Bladder microvascular endothelial cell (primary cell): Measurements from ENCODE around the gene SAPCD2. TPM values are rescaled to one million over a fixed set of nuclear protein-coding genes. Genes with fewer than 3 reads are reported as not detected.

ENCODE experiments used
- total RNA-seq: library from RNA; depleted of rRNA; stranded (reverse); fragments of >200 nt; gene quantifications from 2 replicates; pipeline ENCODE4 v1.2.3, GENCODE V29; 2014

The SAPCD2 gene, protein sequence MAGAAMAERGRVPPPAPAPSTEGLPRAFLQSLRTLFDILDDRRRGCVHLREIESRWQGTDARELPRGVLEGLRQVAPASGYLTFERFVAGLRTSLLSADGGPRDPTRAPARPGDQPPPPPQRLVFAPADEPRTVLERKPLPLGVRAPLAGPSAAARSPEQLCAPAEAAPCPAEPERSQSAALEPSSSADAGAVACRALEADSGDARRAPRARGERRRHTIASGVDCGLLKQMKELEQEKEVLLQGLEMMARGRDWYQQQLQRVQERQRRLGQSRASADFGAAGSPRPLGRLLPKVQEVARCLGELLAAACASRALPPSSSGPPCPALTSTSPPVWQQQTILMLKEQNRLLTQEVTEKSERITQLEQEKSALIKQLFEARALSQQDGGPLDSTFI
- 8.8 and 13.6 TPM in 2 replicates for total RNA-seq

DNA sequence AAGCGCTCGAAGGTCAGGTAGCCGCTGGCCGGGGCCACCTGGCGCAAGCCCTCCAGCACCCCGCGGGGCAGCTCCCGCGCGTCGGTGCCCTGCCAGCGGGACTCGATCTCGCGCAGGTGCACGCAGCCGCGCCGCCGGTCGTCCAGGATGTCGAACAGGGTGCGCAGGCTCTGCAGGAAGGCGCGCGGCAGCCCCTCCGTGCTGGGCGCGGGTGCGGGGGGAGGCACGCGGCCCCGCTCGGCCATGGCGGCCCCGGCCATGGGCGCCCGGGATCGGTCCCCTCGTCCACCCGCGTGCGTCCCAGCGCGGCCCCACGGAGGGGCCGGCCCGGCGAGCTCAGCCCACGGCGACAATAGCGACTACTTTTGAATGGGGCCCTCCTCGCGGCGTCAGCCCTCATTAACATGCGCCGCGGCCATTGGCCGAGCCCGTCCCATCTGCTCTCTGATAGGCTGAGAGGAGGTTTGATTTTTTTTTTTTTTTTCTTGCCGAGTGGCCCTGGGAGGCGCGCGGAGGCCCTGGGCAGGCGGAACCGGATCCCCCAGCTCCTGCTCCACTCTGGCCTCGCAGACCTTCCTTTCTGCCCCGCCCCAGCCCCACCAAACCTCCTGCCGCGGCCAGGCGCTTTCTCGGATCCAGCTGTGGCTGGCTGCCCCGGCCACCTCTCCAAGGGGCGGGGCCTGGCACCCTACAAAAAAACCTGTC, at the start of gene SAPCD2:
SAPCD2 (minus strand) TSS at position 357 of the 705 bp plus-strand sequence; CDS start at position 260, 97 bp downstream.

DNA sequence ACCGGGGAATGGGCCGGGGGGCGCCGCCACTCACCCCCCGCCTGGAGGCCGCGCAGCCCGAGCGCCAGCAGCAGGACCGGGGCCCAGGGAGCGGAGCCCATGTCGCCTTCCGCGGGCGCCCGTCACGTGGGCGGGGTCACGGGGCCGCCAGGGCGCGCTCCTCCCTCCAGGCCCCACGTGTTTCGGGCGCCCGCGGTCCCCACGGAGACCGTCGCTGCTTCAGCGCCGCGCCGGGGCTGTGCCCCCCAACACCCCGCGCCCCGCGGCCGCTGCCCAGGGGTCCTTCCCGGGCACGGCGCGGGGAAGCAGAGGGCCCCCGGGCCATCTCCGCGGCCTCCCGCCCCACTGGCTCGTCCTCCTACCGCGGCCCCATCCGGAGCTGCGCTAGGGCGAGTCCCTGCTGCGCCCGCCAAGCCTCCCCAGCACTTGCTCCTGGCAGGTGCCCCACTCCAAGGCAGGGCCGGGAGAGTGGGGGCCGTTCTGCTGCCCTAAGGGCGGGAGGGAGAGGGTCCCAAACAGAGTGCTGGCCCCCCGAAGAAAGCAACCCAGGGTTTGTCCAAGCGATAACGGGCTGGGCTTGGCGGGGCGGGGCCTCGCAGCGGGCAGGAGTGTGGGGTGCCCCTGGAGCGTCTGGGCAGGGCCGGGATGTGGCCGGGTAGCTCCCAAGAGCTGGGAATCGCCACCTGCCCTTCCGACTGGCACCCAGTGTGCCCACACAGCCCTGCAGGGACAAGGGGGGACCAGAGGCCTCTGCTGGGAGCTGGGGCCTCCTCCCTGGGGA, 44.4 kb upstream of the SAPCD2 start, which contains the start of gene DPP7:
DPP7 (minus strand) TSS at position 121 of the 781 bp plus-strand sequence; CDS start at position 101, 20 bp downstream.

DNA sequence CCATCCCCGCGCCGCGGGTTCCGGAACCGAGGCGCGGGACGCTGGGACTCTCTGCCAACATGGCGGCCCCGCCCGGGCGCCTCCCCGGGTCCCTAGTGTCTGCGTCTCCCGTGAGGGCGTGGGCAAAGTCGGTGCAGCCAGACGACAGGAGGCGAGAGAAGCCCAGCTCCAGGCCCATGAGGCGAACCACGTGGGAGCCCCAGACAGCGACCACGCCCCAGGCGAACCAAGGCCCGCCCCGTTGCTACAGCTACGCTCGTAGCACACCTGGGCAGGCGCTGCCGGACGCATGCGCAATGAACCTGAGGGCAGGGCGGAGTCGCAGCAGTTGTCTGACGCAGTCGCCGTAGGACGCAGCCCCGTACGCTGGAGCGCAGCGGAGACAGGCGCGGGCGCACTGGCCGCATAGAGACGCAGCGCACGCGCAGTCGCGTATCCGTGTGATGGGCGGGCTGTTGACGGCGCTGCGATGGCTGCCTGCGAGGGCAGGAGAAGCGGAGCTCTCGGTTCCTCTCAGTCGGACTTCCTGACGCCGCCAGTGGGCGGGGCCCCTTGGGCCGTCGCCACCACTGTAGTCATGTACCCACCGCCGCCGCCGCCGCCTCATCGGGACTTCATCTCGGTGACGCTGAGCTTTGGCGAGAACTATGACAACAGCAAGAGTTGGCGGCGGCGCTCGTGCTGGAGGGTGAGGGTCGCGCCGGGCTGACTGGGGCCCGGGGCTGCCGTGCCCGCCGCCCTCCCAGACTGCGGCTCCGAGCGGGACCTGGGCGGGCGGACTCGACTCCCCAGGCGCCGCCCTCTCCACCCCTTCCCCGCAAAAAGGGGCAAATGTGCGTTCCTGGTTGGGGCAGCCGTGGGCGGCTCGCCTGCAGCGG, 16.4 kb upstream of the SAPCD2 start, which contains the start of gene MAN1B1:
MAN1B1 (plus strand) TSS at position 455 of the 878 bp plus-strand sequence; CDS start at position 470, 15 bp downstream.

DNA sequence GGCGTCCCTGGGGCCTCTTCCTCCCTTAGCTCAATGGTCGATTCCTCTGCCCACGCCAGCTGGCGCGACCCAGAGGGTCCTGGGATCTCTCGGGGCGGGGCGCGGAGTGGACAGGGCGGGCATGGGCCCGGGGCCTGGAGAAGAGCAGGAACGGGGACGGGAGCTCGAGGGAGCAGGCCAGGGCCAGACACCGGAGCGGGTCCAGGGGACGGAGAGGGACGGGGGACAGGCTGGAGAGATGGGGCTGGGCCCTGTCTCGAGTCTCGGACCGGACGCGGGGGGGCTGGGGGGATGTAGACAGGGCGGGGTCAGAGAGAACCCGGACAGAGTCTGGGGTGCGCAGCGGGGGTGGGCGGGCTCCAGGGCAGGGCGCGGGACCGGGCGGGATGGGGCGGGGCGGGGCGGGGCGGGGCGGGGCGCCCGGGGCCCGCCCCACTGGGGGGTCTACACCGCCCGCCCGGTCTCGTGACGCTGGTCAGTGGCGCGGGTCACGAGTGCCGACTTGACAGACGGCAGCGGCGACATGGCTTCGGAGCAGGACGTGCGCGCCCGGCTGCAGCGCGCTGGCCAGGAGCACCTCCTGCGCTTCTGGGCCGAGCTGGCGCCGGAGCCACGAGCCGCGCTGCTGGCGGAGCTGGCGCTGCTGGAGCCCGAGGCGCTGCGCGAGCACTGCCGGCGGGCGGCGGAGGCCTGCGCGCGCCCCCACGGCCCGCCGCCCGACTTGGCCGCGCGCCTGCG, 6.8 kb upstream of the SAPCD2 start, which contains the start of gene UAP1L1:
UAP1L1 (plus strand) TSS at position 508 of the 738 bp plus-strand sequence; CDS start at position 524, 16 bp downstream.

DNA sequence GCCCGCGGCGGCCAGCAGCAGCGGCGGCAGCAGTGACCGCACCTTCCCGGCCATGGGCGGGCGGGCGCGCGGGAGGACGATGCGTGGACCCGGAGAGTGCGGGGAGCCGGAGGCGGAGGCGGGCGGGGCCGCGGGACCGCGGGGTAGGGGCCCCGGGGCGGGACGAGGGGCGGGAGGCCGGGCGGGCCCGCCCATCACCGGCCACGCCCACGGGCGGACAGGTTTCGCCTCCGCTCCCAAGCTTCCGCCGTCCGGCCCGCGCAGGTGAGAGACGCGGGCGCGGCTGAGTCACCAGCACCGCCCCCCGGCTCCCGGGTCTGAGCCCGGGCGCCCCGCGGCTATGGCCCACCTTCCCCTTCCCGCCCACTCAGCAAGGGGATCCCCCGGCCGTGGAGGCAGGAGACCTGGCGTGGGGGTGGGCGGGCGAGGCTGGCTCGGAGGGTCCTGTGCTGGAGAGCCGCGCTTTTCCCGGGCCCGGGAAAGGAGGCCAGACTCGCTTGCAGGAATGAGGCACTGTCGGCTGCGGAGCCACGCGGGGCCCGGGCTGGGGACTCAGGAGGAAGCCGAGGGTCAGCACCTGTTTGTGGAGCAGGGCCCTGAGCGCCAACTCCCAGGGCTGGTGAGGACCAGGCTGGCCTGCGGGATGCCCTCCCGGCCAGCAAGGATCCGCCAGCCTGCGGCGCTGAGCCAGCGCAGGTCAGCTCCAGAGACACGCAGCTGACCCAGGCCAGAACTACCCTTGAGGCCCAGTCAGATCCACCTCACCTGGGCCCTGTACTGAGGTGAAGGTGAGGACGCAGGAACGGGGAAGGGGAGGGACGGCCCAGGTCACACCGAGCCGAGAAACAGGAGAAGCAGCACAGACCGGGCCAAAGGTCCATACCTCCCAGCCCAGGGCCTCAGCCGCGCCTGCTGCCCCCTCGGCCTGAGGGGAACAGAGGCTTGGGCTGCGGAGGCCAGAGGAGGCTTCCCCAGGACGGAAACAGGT, 16.1 kb downstream of the SAPCD2 start, which contains the start of gene ENTPD2:
ENTPD2 (minus strand) TSS at position 118 of the 988 bp plus-strand sequence; CDS start at position 54, 64 bp downstream.

DNA sequence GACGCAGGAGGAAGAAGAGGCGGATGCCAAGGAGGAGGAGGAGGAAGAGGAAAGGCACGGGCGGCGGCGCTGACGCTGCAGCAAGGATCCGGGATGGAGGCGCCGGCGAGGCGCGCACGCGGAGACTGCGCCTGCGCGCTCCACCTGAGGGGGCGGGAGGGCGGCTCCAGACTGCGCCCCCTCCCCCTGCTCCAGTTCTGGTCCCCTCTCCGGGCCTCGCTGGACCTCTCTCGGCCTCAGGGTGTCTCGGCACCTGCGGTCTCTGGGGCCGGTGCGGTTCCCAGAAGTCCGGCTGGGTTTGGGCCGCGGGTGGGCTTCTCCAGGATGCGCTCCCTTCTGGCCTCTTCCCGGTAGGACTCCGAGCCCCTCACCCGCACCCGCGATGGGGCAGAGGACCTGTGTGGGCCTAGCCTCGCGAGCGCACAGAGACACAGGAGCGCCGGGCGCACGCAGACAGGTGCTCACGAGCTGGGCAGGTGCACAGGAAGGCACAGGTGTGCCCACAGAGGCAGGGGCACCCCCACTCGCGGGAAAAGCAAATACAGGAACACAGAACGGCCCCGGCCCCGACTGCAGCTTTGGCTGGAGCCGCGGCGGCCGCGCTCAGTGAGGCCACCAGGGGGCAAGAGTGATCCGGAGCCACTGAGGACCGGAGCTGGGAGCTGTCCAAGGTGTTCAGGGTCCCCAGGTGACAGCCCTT, 24.1 kb downstream of the SAPCD2 start, which contains the start of gene NPDC1:
NPDC1 (minus strand) TSS at position 90 of the 700 bp plus-strand sequence. CDS start 188 bp downstream, outside the sequence.

DNA sequence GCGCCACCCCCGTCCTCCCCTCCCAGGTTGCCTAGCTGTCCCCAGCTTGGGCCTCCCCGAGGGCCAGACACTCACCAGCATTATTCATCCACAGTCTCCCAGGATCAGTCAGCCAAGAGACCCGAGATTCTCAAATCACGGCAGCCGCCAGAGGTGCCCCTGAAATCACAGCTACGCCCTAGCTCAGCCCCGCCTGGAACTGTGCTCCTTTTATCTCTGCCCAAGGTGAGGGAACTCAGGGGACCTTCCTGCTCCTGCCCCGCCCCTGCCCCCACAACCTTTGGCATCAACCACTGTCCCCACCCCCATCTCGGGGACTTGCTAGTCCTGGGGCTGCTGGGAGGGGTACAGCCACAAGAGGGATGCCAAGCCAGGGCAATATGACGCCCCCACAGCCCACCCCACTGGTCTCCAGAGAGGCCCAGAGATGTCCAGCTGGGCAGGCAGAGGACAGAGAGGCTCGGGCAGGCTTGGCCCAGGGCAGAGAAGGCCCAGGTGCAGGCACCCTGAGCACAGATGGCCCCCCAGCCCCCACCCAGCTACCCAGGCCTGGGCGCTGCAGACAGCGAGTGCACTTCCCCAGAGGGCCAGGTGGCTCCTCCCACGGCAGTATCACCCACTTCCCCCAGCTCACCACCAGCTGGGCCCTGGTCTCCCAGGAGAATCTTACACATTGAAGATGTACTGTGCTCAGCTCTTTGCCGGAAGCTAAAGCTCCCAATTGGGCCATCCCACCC, 38.3 kb downstream of the SAPCD2 start, which contains the start of gene FUT7:
FUT7 (minus strand) TSS at position 185 of the 737 bp plus-strand sequence; CDS start at position 88, 97 bp downstream.

DNA sequence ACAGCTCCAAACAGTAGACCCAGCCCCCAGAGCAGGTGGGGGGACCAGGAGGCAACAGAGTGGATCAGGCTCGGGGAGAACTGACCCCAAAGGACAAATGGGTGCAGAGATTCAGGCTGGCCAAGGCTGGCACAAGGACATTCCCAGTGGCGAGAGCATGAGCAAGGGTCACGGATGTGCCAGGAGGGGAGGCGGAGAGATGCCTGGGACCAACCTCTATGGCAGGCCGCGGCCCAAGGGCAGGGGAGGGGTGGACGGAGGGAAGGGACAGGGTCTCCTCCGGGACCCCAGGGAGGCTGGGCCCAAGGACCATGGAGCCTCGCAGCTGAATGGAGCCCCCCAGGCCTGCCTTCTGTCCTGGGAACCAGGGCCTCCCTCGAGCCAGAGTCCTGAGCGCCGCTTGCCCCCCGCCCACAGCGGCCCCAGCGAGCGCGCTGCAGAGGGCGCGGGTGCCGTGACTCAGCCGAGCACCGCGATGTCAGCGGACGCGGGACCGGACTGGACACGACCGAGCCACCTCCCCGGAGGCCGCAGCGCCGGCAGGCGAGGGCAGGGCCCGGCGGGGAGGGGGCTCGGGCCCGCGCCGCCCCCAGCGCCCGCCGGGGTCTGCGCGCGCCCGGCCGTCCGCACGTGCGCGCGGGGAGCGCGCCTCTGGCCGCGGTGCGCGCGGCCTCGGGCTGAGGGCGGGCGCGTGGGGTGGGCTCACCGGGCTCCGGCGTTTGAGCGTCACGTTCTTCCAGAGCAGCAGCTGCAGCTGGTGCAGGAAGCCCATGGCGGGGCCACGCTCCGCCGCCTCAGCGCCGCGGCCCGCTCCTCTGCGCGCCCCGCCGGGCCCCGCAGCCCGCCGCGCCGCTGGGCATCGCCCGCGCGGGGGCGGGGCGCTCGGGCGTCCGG, 42.7 kb downstream of the SAPCD2 start, which contains the start of gene ABCA2:
ABCA2 (minus strand) TSS at position 869 of the 894 bp plus-strand sequence; CDS start at position 772, 97 bp downstream.

Other genes with a start within 250 kb of the SAPCD2 start
- gene AJM1, start 228.1 kb downstream of the SAPCD2 start, total RNA-seq, result 0.65 and 1.4 TPM in 2 replicates
- gene PHPT1, start 221.1 kb downstream of the SAPCD2 start, total RNA-seq, result 211 and 268 TPM in 2 replicates
- 0.97 and 6.2 TPM in 2 replicates for gene MAMDC4, start 218.2 kb downstream of the SAPCD2 start, total RNA-seq
- gene EDF1, start 204.2 kb downstream of the SAPCD2 start, total RNA-seq, result 350 and 489 TPM in 2 replicates
- 20.9 and 35.2 TPM in 2 replicates for gene TRAF2, start 184.0 kb downstream of the SAPCD2 start, total RNA-seq
- 151 and 202 TPM in 2 replicates for gene FBXW5, start 125.8 kb downstream of the SAPCD2 start, total RNA-seq
- gene C8G, start 125.3 kb downstream of the SAPCD2 start, total RNA-seq, result 1.2 TPM in 1 of 2 replicates, not detected in the other
- gene LCN12, start 118.3 kb downstream of the SAPCD2 start, total RNA-seq, result 0.19 TPM in 1 of 2 replicates, not detected in the other
- 0.38 TPM in 1 of 2 replicates, not detected in the other for gene PTGDS, start 93.1 kb downstream of the SAPCD2 start, total RNA-seq
- 0.06 TPM in 1 of 2 replicates, not detected in the other for gene LCNL1, start 87.6 kb downstream of the SAPCD2 start, total RNA-seq
- gene PAXX, start 78.1 kb downstream of the SAPCD2 start, total RNA-seq, result 7.7 and 10.7 TPM in 2 replicates
- gene CLIC3, start 74.0 kb downstream of the SAPCD2 start, total RNA-seq, result not detected in 2 replicates
- gene ABCA2, start 42.3 kb downstream of the SAPCD2 start, total RNA-seq, result 5.0 and 29.3 TPM in 2 replicates
- not detected in 2 replicates for gene FUT7, start 38.5 kb downstream of the SAPCD2 start, total RNA-seq
- 29.6 and 30.9 TPM in 2 replicates for gene NPDC1, start 24.4 kb downstream of the SAPCD2 start, total RNA-seq
- gene ENTPD2, start 16.5 kb downstream of the SAPCD2 start, total RNA-seq, result under 0.01 TPM in 1 of 2 replicates, not detected in the other
- 12.1 and 23.3 TPM in 2 replicates for gene UAP1L1, start 7.0 kb upstream of the SAPCD2 start, total RNA-seq
- gene MAN1B1, start 16.4 kb upstream of the SAPCD2 start, total RNA-seq, result 58.6 and 66.0 TPM in 2 replicates
- gene DPP7, start 44.2 kb upstream of the SAPCD2 start, total RNA-seq, result 77.9 and 85.8 TPM in 2 replicates
- gene GRIN1, start 68.6 kb upstream of the SAPCD2 start, total RNA-seq, result under 0.01 and 0.06 TPM in 2 replicates
- not detected in 2 replicates for gene LRRC26, start 99.5 kb upstream of the SAPCD2 start, total RNA-seq
- not detected in 2 replicates for gene TMEM210, start 101.5 kb upstream of the SAPCD2 start, total RNA-seq
- 21.0 and 37.3 TPM in 2 replicates for gene ANAPC2, start 118.0 kb upstream of the SAPCD2 start, total RNA-seq
- gene SSNA1, start 118.1 kb upstream of the SAPCD2 start, total RNA-seq, result 96.5 and 111 TPM in 2 replicates
- gene TPRN, start 130.2 kb upstream of the SAPCD2 start, total RNA-seq, result 3.2 and 3.4 TPM in 2 replicates
- gene TMEM203, start 135.1 kb upstream of the SAPCD2 start, total RNA-seq, result 17.2 and 23.9 TPM in 2 replicates
- 2.3 and 3.3 TPM in 2 replicates for gene NDOR1, start 135.1 kb upstream of the SAPCD2 start, total RNA-seq
- gene RNF208, start 151.7 kb upstream of the SAPCD2 start, total RNA-seq, result 0.16 and 0.31 TPM in 2 replicates
- gene CYSRT1, start 154.6 kb upstream of the SAPCD2 start, total RNA-seq, result 0.16 TPM in 1 of 2 replicates, not detected in the other
- not detected in 2 replicates for gene RNF224, start 156.9 kb upstream of the SAPCD2 start, total RNA-seq
- gene SLC34A3, start 160.3 kb upstream of the SAPCD2 start, total RNA-seq, result not detected in 2 replicates
- gene TUBB4B, start 170.7 kb upstream of the SAPCD2 start, total RNA-seq, result 196 and 202 TPM in 2 replicates
- gene STPG3, start 180.7 kb upstream of the SAPCD2 start, total RNA-seq, result not detected in 2 replicates
- gene NELFB, start 184.8 kb upstream of the SAPCD2 start, total RNA-seq, result 63.6 and 66.1 TPM in 2 replicates
- gene TOR4A, start 207.2 kb upstream of the SAPCD2 start, total RNA-seq, result 14.9 and 27.1 TPM in 2 replicates
- gene NRARP, start 231.7 kb upstream of the SAPCD2 start, total RNA-seq, result 28.1 and 30.0 TPM in 2 replicates